ENCODE measurements around the gene SFMBT2.

DNA sequence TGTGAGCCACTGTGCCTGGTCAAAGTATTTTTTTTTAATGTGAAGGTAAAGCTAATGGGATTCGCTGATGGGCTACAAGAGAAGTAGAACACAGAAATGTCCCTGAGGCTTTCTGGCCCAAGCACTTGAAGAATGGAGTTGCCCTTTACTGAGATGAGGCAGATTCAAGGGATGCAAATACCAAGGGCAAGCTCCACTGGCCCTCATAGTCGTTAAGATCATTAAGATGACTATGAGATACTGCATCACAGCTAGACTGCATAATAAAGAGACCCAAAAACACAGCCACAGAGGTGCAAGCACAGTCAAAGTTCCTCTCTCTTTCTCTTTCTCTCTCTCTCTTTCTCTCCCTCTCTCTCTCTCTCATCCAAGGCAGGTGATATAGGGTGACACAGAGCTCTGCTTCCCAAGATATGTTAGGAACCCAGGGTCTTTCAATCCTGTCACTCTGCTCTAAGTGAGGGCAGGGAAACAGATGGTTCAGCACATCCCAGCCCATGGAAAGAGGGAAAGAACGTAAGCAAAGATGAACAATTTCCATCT is 117.4 kb downstream of the SFMBT2 start:
- TF ChIP-seq POLR2A (IDR thresholded peaks at IDR 0.05; ENCODE audit: low read depth) (no peak), POLR2AphosphoS5 (IDR thresholded peaks at IDR 0.05) (no peak), EP300 (IDR thresholded peaks at IDR 0.05) (no peak)
- TF ChIP-seq, protein P1, sequence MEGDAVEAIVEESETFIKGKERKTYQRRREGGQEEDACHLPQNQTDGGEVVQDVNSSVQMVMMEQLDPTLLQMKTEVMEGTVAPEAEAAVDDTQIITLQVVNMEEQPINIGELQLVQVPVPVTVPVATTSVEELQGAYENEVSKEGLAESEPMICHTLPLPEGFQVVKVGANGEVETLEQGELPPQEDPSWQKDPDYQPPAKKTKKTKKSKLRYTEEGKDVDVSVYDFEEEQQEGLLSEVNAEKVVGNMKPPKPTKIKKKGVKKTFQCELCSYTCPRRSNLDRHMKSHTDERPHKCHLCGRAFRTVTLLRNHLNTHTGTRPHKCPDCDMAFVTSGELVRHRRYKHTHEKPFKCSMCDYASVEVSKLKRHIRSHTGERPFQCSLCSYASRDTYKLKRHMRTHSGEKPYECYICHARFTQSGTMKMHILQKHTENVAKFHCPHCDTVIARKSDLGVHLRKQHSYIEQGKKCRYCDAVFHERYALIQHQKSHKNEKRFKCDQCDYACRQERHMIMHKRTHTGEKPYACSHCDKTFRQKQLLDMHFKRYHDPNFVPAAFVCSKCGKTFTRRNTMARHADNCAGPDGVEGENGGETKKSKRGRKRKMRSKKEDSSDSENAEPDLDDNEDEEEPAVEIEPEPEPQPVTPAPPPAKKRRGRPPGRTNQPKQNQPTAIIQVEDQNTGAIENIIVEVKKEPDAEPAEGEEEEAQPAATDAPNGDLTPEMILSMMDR (IDR thresholded peaks at IDR 0.05): no peak

Measured in esophagus muscularis mucosa (tissue), 4 donors.